MM.1S (cell line): ENCODE measurements around the gene HSD17B14.

Experiments
- EZH2 ChIP-seq: fragments of 300-600 bp; sonication (generic); optimal IDR thresholded peaks from 2 replicates; pipeline ENCODE3; 2017; ENCODE audit warnings: low read depth, mild to moderate bottlenecking, antibody characterized with exemption, low read length, mixed read lengths
- TF ChIP-seq, protein P1 (sequence below): fragments of 300-600 bp; sonication (generic); IDR thresholded peaks from 2 replicates; pipeline ENCODE4 v1.5.1; 2016; ENCODE audit warnings: antibody characterized with exemption, low read length, mixed read lengths

DNA sequence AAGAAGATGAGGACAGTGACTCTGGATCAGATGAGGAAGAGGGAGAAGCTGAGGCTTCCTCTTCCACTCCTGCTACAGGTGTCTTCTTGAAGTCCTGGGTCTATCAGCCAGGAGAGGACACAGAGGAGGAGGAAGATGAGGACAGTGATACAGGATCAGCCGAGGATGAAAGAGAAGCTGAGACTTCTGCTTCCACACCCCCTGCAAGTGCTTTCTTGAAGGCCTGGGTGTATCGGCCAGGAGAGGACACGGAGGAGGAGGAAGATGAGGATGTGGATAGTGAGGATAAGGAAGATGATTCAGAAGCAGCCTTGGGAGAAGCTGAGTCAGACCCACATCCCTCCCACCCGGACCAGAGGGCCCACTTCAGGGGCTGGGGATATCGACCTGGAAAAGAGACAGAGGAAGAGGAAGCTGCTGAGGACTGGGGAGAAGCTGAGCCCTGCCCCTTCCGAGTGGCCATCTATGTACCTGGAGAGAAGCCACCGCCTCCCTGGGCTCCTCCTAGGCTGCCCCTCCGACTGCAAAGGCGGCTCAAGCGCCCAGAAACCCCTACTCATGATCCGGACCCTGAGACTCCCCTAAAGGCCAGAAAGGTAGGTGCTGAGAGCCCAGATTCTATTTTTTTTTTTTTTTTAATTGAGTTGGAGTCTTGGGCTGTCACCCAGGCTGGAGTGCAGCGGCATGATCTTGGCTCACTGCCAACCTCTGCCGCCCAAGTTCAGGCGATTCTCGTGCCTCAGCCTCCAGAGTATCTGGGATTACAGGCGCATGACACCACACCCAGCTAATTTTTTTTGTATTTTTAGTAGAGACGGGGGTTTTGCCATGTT is 38.2 kb upstream of the HSD17B14 start:
- TF ChIP-seq, protein P1, sequence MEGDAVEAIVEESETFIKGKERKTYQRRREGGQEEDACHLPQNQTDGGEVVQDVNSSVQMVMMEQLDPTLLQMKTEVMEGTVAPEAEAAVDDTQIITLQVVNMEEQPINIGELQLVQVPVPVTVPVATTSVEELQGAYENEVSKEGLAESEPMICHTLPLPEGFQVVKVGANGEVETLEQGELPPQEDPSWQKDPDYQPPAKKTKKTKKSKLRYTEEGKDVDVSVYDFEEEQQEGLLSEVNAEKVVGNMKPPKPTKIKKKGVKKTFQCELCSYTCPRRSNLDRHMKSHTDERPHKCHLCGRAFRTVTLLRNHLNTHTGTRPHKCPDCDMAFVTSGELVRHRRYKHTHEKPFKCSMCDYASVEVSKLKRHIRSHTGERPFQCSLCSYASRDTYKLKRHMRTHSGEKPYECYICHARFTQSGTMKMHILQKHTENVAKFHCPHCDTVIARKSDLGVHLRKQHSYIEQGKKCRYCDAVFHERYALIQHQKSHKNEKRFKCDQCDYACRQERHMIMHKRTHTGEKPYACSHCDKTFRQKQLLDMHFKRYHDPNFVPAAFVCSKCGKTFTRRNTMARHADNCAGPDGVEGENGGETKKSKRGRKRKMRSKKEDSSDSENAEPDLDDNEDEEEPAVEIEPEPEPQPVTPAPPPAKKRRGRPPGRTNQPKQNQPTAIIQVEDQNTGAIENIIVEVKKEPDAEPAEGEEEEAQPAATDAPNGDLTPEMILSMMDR, result no peak
- TF ChIP-seq EZH2, result no peak
